Endothelial cell of umbilical vein (primary cell): Measurements from ENCODE around the gene RUBCN. TPM values are rescaled to one million over a fixed set of nuclear protein-coding genes. Genes with fewer than 3 reads are reported as not detected.

Source experiments
- Bru-seq: library from RNA; stranded (reverse); fragments of 400-500 nt; gene quantifications from one replicate; lab custom pipeline; 2021; lab: Mats Ljungman, UMichigan
- BruChase-seq, 2 experiments: library from RNA; stranded (reverse); fragments of 400-500 nt; gene quantifications; one replicate each; lab custom pipeline; 2021; lab: Mats Ljungman, UMichigan
- BruUV-seq: library from RNA; stranded (reverse); fragments of 400-500 nt; replicated peaks from 2 replicates; lab custom pipeline; 2021; lab: Mats Ljungman, UMichigan
- CTCF ChIA-PET: fragments of 300-600, 350-600 bp; sonication (Branson Sonifier 250); formaldehyde crosslinking; loops from one replicate; lab custom pipeline; 2021; ENCODE audit warnings: antibody characterized with exemption, inconsistent platforms; lab: Charles Lee
- POLR2A ChIA-PET: fragments of 300-600, 350-600 bp; sonication (Branson Sonifier 250); formaldehyde crosslinking; loops from one replicate; lab custom pipeline; 2021; ENCODE audit warnings: antibody characterized with exemption, inconsistent platforms; lab: Charles Lee
- DNase-seq: peaks from one replicate; pipeline ENCODE4 v3.0.0-alpha.2; 2011; ENCODE audit warnings: low read depth, low spot score
- FAIRE-seq: peaks from 2 replicates; lab custom pipeline; 2011; peaks lifted over from hg19 to GRCh38; lab: Jason Lieb, UNC
- H2AFZ ChIP-seq: 2 replicates; pipeline ENCODE4 v1.6.0; 2012; ENCODE audit warnings: low read depth, low read length, control low read depth, inconsistent platforms
- H3K27ac ChIP-seq: 2 replicates; pipeline ENCODE4 v1.5.1; 2011; ENCODE audit warnings: low read depth, mild to moderate bottlenecking, control low read depth, low read length, moderate library complexity; ENCODE audit not compliant: insufficient read depth
- H3K27me3 ChIP-seq, 2 experiments: 2 replicates each; pipeline versions ENCODE4 v1.6.0 to v1.6.1; 2011; ENCODE audit warnings: low read length in 2 of 2, mixed read lengths in 1 of 2; ENCODE audit not compliant: control insufficient read depth in 2 of 2, insufficient read depth in 2 of 2
- H3K36me3 ChIP-seq, 2 experiments: 2 replicates in 1 of 2; 3 replicates in 1 of 2; pipeline ENCODE4 v1.5.1; 2011; ENCODE audit warnings: low read length in 2 of 2, mild to moderate bottlenecking in 1 of 2, moderate library complexity in 1 of 2; ENCODE audit not compliant: control insufficient read depth in 2 of 2, insufficient read depth in 2 of 2; ENCODE audit errors: extremely low read depth in 1 of 2
- H3K4me1 ChIP-seq: 3 replicates; pipeline ENCODE4 v1.5.1; 2011; ENCODE audit warnings: mild to moderate bottlenecking, low read length; ENCODE audit not compliant: control insufficient read depth, insufficient read depth; ENCODE audit errors: extremely low read depth
- H3K4me2 ChIP-seq: 2 replicates; pipeline ENCODE4 v1.6.1; 2011; ENCODE audit warnings: low read length, control low read depth, mixed read lengths; ENCODE audit not compliant: insufficient read depth
- H3K4me3 ChIP-seq, 3 experiments: fragments of 200-600 bp in 1 of 3; sonication (generic), shearing (Covaris generic) in 1 of 3; replicated peaks in 1 of 3; 2 replicates each; pipeline ENCODE4 v1.5.1; 2011 to 2016; ENCODE audit warnings: control low read depth in 3 of 3, low read length in 3 of 3, mild to moderate bottlenecking in 2 of 3, inconsistent platforms in 1 of 3, low read depth in 1 of 3, moderate library complexity in 1 of 3; ENCODE audit not compliant: insufficient read depth in 1 of 3
- H3K79me2 ChIP-seq: 2 replicates; pipeline ENCODE4 v1.6.0; 2012; ENCODE audit warnings: low read length, inconsistent platforms; ENCODE audit not compliant: control insufficient read depth, insufficient read depth
- H3K9ac ChIP-seq: replicated peaks from 2 replicates; pipeline ENCODE3; 2011; ENCODE audit warnings: low read length, control low read depth; ENCODE audit not compliant: insufficient read depth; ENCODE audit errors: extremely low read depth
- H3K9me1 ChIP-seq: replicated peaks from 3 replicates; pipeline ENCODE4 v1.6.0; 2011; ENCODE audit warnings: mild to moderate bottlenecking, low read length; ENCODE audit not compliant: control insufficient read depth, insufficient read depth; ENCODE audit errors: extremely low read depth
- H3K9me3 ChIP-seq: replicated peaks from 2 replicates; pipeline ENCODE4 v1.5.1; 2012; ENCODE audit warnings: low read length, inconsistent platforms; ENCODE audit not compliant: control insufficient read depth, insufficient read depth
- H4K20me1 ChIP-seq: replicated peaks from 2 replicates; pipeline ENCODE3; 2011; ENCODE audit warnings: mild to moderate bottlenecking, low read length; ENCODE audit not compliant: control insufficient read depth, insufficient read depth; ENCODE audit errors: extremely low read depth
- EZH2 ChIP-seq: IDR thresholded peaks from 2 replicates; pipeline ENCODE4 v1.6.1; 2012; ENCODE audit warnings: borderline replicate concordance, low read depth, mild to moderate bottlenecking, moderate library complexity, low read length, inconsistent platforms; ENCODE audit not compliant: severe bottlenecking
- FOS ChIP-seq: IDR thresholded peaks from 2 replicates; pipeline ENCODE4 v1.6.1; 2011; ENCODE audit warnings: mild to moderate bottlenecking, low read length, moderate library complexity, borderline replicate concordance; ENCODE audit not compliant: insufficient read depth
- GATA2 ChIP-seq: IDR thresholded peaks from 2 replicates; pipeline ENCODE4 v1.7.0; 2011; ENCODE audit warnings: low read depth, mild to moderate bottlenecking, moderate library complexity, mixed read lengths, low read length; ENCODE audit not compliant: insufficient read length, insufficient read depth
- JUN ChIP-seq: IDR thresholded peaks from 2 replicates; pipeline ENCODE4 v1.6.1; 2011; ENCODE audit warnings: borderline replicate concordance, low read depth; ENCODE audit not compliant: insufficient read length, insufficient read depth
- MAX ChIP-seq: IDR thresholded peaks from 2 replicates; pipeline ENCODE4 v1.6.1; 2011; ENCODE audit not compliant: insufficient read depth, insufficient read length
- MYC ChIP-seq: IDR thresholded peaks from one replicate; pipeline ENCODE4 v1.6.1; 2011; ENCODE audit warnings: mild to moderate bottlenecking, low read depth, low read length
- POLR2A ChIP-seq: IDR thresholded peaks from 2 replicates; pipeline ENCODE4 v1.6.1; 2012; ENCODE audit warnings: low read depth, mild to moderate bottlenecking, control low read depth, low read length
- POLR2AphosphoS5 ChIP-seq: IDR thresholded peaks from 2 replicates; pipeline ENCODE4 v1.6.1; 2012; ENCODE audit warnings: low read depth, mild to moderate bottlenecking, control low read depth, low read length, moderate library complexity; ENCODE audit not compliant: insufficient read depth
- dilution Hi-C: fragments of 300-500 bp; cut with MboI; formaldehyde crosslinking; loops from one replicate; pipeline ENCODE4 v1.15.0; 2019; ENCODE audit warnings: low sequenced_read_pairs; ENCODE audit not compliant: extremely low pct_ligation_motif_present
- intact Hi-C: fragments of 100-400 bp; cut with micrococcal nuclease; formaldehyde crosslinking; loops from one replicate; pipeline ENCODE4 v1.10.0; 2022
- long read RNA-seq: library from polyadenylated mRNA; stranded (forward); transcript quantifications from one replicate; pipeline ENCODE4 v2.0.0, GENCODE V29; 2021
- polyA minus RNA-seq, 3 experiments: library from RNA; depleted of rRNA, polyadenylated mRNA; stranded (reverse); fragments of >200 nt; gene quantifications; 1 replicate in 1 of 3; 2 replicates in 2 of 3; pipeline ENCODE4 v1.2.3, GENCODE V29; 2011
- polyA plus RNA-seq, 4 experiments: library from polyadenylated mRNA; depleted of rRNA in 3 of 4; stranded (reverse) in 3 of 4; unstranded in 1 of 4; fragments of >200 nt; gene quantifications; 2 replicates each; pipeline versions ENCODE4 v1.2.1 to v1.2.3, GENCODE V29; 2011 to 2012; ENCODE audit warnings: missing spikeins in 1 of 4
- total RNA-seq: library from RNA; stranded (reverse); gene quantifications from 2 replicates; pipeline ENCODE4 v1.2.3, GENCODE V29; 2021
- TF ChIP-seq, protein P1 (sequence below), 2 donors: IDR thresholded peaks; 1 replicate in 1 of 2; 2 replicates in 1 of 2; pipeline ENCODE4 v1.5.1; 2011; ENCODE audit warnings: low read length in 2 of 2, mild to moderate bottlenecking in 2 of 2, moderate library complexity in 2 of 2, control low read depth in 1 of 2, inconsistent platforms in 1 of 2, low read depth in 1 of 2; ENCODE audit not compliant: insufficient read depth in 1 of 2; ENCODE audit errors: extremely low read depth in 1 of 2

Gene RUBCN
- total RNA-seq (22.9 and 25.8 TPM in 2 replicates), polyA plus RNA-seq (15.0 and 18.5 TPM in 2 replicates), polyA minus RNA-seq (25.8 and 26.2 TPM in 2 replicates), Bru-seq, nascent RNA (percentile 57 among the genes with signal in this experiment), BruChase-seq, experiment 1, labeled RNA remaining after a 6-hour chase (percentile 75 among the genes with signal in this experiment), BruChase-seq, experiment 2, labeled RNA remaining after a 2-hour chase (percentile 72 among the genes with signal in this experiment)
- polyA plus RNA-seq (2011; cell fraction: cytosol; rRNA removed), result 11.5 and 13.3 TPM in 2 replicates
- polyA plus RNA-seq (2011; cell fraction: nucleus; rRNA removed), result 36.6 and 41.5 TPM in 2 replicates
- polyA plus RNA-seq (2012), result 8.2 and 10.7 TPM in 2 replicates
- polyA minus RNA-seq (2011; cell fraction: cytosol; rRNA and poly(A)+ RNA removed), result 18.1 TPM
- polyA minus RNA-seq (2011; cell fraction: nucleus; rRNA and poly(A)+ RNA removed), result 23.3 and 28.1 TPM in 2 replicates
- long read RNA-seq, partial matches to known transcripts, result 3 of 10 reads
- long read RNA-seq, other reads (novel, unspliced or antisense), result 7 of 10 reads

DNA sequence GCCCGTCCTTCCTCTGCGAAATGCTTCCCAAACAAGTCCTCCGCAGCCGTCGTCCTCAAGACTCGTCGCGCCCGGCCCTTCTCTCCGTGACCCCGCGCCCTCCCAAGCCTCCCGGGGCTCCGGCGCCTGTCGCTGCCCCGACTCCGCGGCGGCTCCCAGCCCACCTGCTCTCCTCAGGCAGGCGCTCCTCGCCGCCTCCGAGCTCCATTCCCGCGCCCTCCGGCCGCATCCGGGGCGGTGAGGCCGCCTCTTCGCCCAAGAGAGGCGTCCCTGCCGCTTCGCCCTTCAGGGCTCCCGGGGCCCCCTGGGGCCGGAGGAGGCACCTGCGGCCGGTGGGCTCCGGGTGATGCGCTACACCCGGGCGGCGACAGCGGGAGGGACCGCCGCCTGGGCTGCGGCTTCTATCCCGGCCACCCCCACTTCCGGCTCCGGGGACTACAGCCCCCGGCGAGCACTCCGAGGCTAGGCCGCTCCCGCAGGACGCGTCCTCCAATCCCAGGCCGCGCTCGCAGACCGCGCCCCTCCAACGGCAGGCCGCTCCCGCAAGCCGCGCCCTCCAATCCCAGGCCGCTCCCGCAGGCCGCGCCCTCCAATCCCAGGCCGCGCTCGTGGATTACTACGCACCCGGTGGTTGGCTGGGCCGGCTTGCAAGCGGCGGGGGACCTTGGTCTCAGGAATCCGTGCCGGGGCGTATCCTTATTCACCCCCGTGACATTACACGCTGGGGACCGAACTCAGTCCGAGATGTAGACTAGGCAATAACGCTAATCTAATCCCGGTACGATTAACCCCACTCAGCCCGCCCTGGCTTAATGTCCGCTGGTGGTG, at the start of gene RUBCN:
Gene RUBCN (minus strand): TSS at position 414 of the 828 bp plus-strand sequence. CDS start 185 bp downstream, at position 229.
- H2AFZ ChIP-seq, result peak within 1 kb of the TSS; percentile 93
- DNase-seq, result peak; percentile 97
- H3K9me3 ChIP-seq, result no peaks in the 10 kb centered on the region
- peak; percentile 78 for TF ChIP-seq POLR2A
- TF ChIP-seq POLR2AphosphoS5, result peak; percentile 41
- TF ChIP-seq FOS, result no peak
- no peak for TF ChIP-seq EZH2
- TF ChIP-seq JUN, result no peak
- no peak for TF ChIP-seq MYC
- TF ChIP-seq, protein P1, sequence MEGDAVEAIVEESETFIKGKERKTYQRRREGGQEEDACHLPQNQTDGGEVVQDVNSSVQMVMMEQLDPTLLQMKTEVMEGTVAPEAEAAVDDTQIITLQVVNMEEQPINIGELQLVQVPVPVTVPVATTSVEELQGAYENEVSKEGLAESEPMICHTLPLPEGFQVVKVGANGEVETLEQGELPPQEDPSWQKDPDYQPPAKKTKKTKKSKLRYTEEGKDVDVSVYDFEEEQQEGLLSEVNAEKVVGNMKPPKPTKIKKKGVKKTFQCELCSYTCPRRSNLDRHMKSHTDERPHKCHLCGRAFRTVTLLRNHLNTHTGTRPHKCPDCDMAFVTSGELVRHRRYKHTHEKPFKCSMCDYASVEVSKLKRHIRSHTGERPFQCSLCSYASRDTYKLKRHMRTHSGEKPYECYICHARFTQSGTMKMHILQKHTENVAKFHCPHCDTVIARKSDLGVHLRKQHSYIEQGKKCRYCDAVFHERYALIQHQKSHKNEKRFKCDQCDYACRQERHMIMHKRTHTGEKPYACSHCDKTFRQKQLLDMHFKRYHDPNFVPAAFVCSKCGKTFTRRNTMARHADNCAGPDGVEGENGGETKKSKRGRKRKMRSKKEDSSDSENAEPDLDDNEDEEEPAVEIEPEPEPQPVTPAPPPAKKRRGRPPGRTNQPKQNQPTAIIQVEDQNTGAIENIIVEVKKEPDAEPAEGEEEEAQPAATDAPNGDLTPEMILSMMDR (IDR thresholded peaks at IDR 0.05; ENCODE audit: extremely low read depth in 1 of 2, insufficient read depth in 1 of 2, low read depth in 1 of 2, low read length in 2 of 2), result no peak
- no peak for TF ChIP-seq GATA2
- no peak for TF ChIP-seq MAX
- H3K4me1 ChIP-seq, result peaks cover 7% of the 10 kb centered on the region
- no peaks in the 10 kb centered on the region for H3K36me3 ChIP-seq
- H3K27me3 ChIP-seq, result no peaks in the 10 kb centered on the region
- H4K20me1 ChIP-seq, result no peaks in the 10 kb centered on the region
- no TSS peak for BruUV-seq
- ChIA-PET POLR2A (no interaction called here), CTCF (interaction anchor here (0.9 to 2.4 kb wide), 4 partner anchors 10 to 21 kb away, joined by 3 to 7 read pairs (median 3); partner anchors contain the start of gene FYTTD1)
- H3K4me2 ChIP-seq, result peak within 1 kb of the TSS; percentile 91
- H3K9me1 ChIP-seq, result no peaks in the 10 kb centered on the region
- dilution Hi-C loops, result no loop called here
- FAIRE-seq, result peak; percentile 96
- intact Hi-C loops, result loop anchor here (1.0 kb wide), 2 partner anchors 13 to 24 kb away; partner anchors contain the start of gene FYTTD1
- H3K9ac ChIP-seq, result peak within 1 kb of the TSS; percentile 63
- H3K27ac ChIP-seq, result no peak within 1 kb of the TSS
- peaks cover 15% of the 10 kb centered on the region for H3K79me2 ChIP-seq
- H3K4me3 ChIP-seq, result peak within 1 kb of the TSS; percentile 35 to 82 (median 75)
